Measurements from ENCODE around the gene UGT1A10. TPM values are rescaled to one million over a fixed set of nuclear protein-coding genes. Genes with fewer than 3 reads are reported as not detected.

Gene UGT1A10
- total and polyA plus RNA-seq, 2 donors (not counting 1 experiment from before 2014, with no cell fraction given): not detected

DNA sequence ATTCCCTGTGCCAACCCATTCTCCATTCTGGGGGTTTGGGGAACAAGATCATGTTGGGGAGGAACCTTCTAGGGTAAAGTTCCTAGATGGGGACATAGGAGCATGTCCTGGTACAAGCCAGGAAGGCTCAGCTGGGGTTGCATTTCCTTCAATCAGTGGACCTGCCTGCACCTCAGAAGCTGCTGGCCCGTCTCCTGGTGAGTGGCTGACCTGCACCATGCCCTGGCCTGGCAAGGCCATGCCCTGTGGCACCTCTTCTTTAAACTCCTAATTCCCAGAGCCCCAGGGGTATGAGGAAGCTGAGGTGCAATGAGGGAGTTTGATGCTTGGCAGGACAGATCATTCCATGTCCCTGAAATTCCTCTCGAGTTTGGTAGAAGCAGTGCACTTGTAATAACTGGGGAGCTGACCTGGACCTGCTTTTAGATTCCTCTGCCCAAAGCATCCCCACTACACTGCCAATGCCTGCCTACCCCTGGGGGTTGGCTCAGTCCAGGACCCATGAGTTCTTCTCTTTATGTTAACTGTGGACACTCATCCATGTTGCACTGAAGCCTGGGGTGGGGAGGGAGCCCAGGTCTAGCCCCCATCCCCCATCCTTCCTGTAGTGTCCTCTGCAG, 167.2 kb downstream of the UGT1A10 start:
- ChIA-PET POLR2A (no interaction called here), CTCF (no interaction called here)
- intact Hi-C loops (cut with micrococcal nuclease): no loop called here
- Histone ChIP-seq H3K27ac (ENCODE audit: low read length in 2 of 2) (no peak overlapping the region), H2AFZ (ENCODE audit: insufficient read depth, low read depth, low read length, poor library complexity, severe bottlenecking) (no peak overlapping the region), H3K79me2 (ENCODE audit: control insufficient read depth, insufficient read depth, low read length) (no peaks in the 10 kb centered on the region), H3K36me3 (replicated peaks in 1 of 2; ENCODE audit: control extremely low read depth in 1 of 2, control insufficient read depth in 1 of 2, extremely low read depth in 1 of 2, insufficient read depth in 2 of 2, low read length in 1 of 2) (no peaks in the 10 kb centered on the region), H3K9me3 (ENCODE audit: control extremely low read depth in 1 of 3, control insufficient read depth in 2 of 3, insufficient read depth in 1 of 3, low read length in 2 of 3) (no peaks in the 10 kb centered on the region), H4K20me1 (ENCODE audit: control insufficient read depth, insufficient read depth, low read length, poor library complexity, severe bottlenecking) (no peaks in the 10 kb centered on the region), H3K9ac (ENCODE audit: low read length) (no peak overlapping the region), H3K27me3 (replicated peaks in 1 of 4; ENCODE audit: control extremely low read depth in 1 of 4, control insufficient read depth in 3 of 4, insufficient read depth in 4 of 4, low read length in 3 of 4) (peaks cover 0 to 10% (median 0%) of the 10 kb centered on the region in 4 experiments), H3K4me2 (replicated peaks; ENCODE audit: low read depth, low read length, poor library complexity, severe bottlenecking) (no peak overlapping the region), H3K4me1 (ENCODE audit: control insufficient read depth in 2 of 2, insufficient read depth in 2 of 2, low read length in 2 of 2) (no peaks in the 10 kb centered on the region), H3K4me3 (ENCODE audit: control extremely low read depth in 1 of 5, extremely low read depth in 1 of 5, insufficient read depth in 1 of 5, low read depth in 2 of 5, low read length in 4 of 5) (no peak overlapping the region)
- DNase-seq (no peak), ATAC-seq (ENCODE audit: low read depth) (no peak)
- H3K9me3 Mint-ChIP-seq (ENCODE audit: insufficient read depth): no peaks in the 10 kb centered on the region
- TF ChIP-seq, protein P1, sequence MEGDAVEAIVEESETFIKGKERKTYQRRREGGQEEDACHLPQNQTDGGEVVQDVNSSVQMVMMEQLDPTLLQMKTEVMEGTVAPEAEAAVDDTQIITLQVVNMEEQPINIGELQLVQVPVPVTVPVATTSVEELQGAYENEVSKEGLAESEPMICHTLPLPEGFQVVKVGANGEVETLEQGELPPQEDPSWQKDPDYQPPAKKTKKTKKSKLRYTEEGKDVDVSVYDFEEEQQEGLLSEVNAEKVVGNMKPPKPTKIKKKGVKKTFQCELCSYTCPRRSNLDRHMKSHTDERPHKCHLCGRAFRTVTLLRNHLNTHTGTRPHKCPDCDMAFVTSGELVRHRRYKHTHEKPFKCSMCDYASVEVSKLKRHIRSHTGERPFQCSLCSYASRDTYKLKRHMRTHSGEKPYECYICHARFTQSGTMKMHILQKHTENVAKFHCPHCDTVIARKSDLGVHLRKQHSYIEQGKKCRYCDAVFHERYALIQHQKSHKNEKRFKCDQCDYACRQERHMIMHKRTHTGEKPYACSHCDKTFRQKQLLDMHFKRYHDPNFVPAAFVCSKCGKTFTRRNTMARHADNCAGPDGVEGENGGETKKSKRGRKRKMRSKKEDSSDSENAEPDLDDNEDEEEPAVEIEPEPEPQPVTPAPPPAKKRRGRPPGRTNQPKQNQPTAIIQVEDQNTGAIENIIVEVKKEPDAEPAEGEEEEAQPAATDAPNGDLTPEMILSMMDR (IDR thresholded peaks at IDR 0.05): no peak
- no peak for TF ChIP-seq EZH2 (IDR thresholded peaks at IDR 0.05; ENCODE audit: borderline replicate concordance, insufficient read depth, low read depth, low read length, poor library complexity, severe bottlenecking)
- H3K4me3 Mint-ChIP-seq: no peak overlapping the region
- H3K27ac Mint-ChIP-seq: no peak overlapping the region
- no peaks in the 10 kb centered on the region for H3K4me1 Mint-ChIP-seq
- WGBS (ENCODE audit: insufficient coverage): 88% methylated on average over 1 of the region's 2 CpGs
- H3K27me3 Mint-ChIP-seq: peaks cover 17% of the 10 kb centered on the region

DNA sequence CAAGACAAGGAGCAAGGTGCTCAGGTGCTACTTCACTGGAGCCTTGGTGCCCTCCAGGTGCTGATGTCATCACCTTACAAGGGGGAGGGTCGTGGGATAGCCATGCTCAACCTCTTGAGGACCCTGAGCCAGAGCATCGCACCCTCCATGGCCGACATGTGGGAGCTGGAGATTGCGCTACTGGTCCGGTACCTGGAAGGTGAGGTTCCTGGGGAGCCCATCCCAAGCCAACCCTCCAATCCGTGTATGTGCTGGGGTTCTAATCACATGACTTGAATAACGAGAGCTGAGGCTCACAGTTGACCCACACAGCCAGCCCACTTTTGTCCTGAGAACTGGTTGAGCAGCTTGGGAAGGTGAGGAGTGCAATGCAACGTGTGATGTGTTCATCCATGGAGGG, 167.7 kb downstream of the UGT1A10 start:
- intact Hi-C loops (cut with micrococcal nuclease): no loop called here
- Histone ChIP-seq H3K4me2 (replicated peaks; ENCODE audit: low read depth, low read length, poor library complexity, severe bottlenecking) (no peak overlapping the region), H3K4me1 (ENCODE audit: control insufficient read depth in 2 of 2, insufficient read depth in 2 of 2, low read length in 2 of 2) (no peaks in the 10 kb centered on the region), H2AFZ (ENCODE audit: insufficient read depth, low read depth, low read length, poor library complexity, severe bottlenecking) (no peak overlapping the region), H3K4me3 (ENCODE audit: control extremely low read depth in 1 of 5, extremely low read depth in 1 of 5, insufficient read depth in 1 of 5, low read depth in 2 of 5, low read length in 4 of 5) (no peak overlapping the region), H3K36me3 (replicated peaks in 1 of 2; ENCODE audit: control extremely low read depth in 1 of 2, control insufficient read depth in 1 of 2, extremely low read depth in 1 of 2, insufficient read depth in 2 of 2, low read length in 1 of 2) (no peaks in the 10 kb centered on the region), H3K9me3 (ENCODE audit: control extremely low read depth in 1 of 3, control insufficient read depth in 2 of 3, insufficient read depth in 1 of 3, low read length in 2 of 3) (no peaks in the 10 kb centered on the region), H3K27ac (ENCODE audit: low read length in 2 of 2) (no peak overlapping the region), H3K9ac (ENCODE audit: low read length) (no peak overlapping the region), H3K79me2 (ENCODE audit: control insufficient read depth, insufficient read depth, low read length) (no peaks in the 10 kb centered on the region), H3K27me3 (replicated peaks in 1 of 4; ENCODE audit: control extremely low read depth in 1 of 4, control insufficient read depth in 3 of 4, insufficient read depth in 4 of 4, low read length in 3 of 4) (peaks cover 0 to 11% (median 0%) of the 10 kb centered on the region in 4 experiments), H4K20me1 (ENCODE audit: control insufficient read depth, insufficient read depth, low read length, poor library complexity, severe bottlenecking) (no peaks in the 10 kb centered on the region)
- no peak for ATAC-seq (ENCODE audit: low read depth)
- no peak overlapping the region for H3K27ac Mint-ChIP-seq
- H3K4me1 Mint-ChIP-seq: no peaks in the 10 kb centered on the region
- ChIA-PET POLR2A (no interaction called here), CTCF (no interaction called here)
- H3K27me3 Mint-ChIP-seq: peaks cover 17% of the 10 kb centered on the region
- TF ChIP-seq EZH2 (IDR thresholded peaks at IDR 0.05; ENCODE audit: borderline replicate concordance, insufficient read depth, low read depth, low read length, poor library complexity, severe bottlenecking): no peak
- TF ChIP-seq, protein P1 (IDR thresholded peaks at IDR 0.05): no peak
- no peak overlapping the region for H3K4me3 Mint-ChIP-seq
- no peak for DNase-seq
- 77% methylated on average over 7 of the region's 8 CpGs for WGBS (ENCODE audit: insufficient coverage)
- H3K9me3 Mint-ChIP-seq (ENCODE audit: insufficient read depth): no peaks in the 10 kb centered on the region
